Stimulated activated CD4-positive, alpha-beta T cell treated with anti-CD3 and anti-CD28 coated beads, Interleukin-15, amount 100 ng/mL, for 24 hours (primary cell): Measurements from ENCODE around the gene CNTN5.

Experiments used
- DNase-seq: peaks from one replicate; pipeline ENCODE4 v3.0.0-alpha.2; 2020

The CNTN5 gene

DNA sequence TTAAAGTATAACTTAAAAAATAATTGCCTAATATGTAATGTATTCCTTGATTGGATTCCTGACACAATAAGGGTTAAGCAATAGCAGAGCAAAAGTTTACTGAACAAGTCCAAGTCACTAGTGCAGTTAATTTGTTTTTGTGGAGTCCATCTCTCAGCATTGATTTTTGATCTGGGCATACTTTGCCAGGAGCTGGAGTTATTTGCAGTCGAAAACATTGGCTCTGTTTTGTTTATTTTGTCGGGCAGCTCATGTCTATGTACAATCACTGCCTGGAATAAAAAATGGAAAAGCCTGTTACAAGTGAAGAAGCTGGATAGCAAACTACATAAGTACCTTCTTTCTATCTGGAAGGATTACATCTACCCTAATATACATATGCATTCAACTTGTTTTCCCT, 625.2 kb downstream of the CNTN5 start:
- no peak for DNase-seq

DNA sequence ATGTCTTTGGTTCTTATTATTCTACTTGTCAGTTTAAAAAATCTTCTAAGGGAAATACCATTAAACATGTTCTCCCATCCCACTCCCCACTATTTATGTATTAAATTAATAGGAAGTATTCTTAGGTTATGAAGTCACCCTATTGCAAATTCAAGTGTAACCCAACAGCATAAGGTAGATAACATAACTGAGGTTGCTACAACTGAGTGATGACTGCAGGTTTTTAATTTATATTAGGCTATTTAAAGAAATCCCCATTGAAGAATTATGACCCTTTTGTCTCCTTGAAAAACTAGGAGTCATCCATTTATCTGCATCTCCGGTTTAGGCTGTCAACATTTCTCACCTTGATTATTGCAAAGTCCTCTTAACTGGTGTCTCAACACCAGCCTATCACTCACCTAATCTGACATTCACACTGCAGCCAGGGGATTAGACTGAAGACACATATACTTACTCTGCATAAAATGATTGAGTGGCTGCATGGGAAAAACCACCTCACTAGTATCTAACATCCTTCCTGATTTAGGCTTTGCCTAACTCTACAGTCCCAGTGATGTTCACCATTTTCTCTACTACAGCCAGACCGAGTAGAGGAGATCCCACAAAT, 649.4 kb downstream of the CNTN5 start:
- DNase-seq, result no peak

DNA sequence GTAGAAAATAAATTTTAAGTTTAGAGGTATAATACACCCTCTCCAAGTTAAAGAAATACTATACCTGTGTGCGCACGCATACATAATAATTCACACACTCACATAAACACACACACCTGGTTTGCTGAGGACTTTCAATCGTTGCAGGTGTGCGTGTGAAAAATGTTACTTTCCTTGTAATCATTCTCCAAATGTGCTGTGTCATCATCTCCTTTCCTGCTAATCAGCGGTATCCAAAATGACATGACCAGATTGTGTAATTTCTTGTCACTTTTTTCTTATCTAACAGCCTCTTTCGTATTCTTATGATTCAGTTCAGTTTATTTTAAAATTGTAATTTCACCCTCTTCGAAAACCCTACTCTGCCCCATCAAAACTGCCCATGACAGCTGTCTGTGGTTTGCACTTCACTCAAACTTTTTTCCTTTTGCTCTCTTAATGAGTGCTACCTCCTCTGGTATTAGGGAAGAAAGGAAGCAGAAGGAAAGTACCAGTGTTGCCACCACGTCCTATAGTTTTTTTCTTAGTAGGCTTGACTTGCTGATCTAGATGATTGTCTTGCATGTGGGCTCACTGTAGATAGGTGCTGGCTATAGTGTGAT, 651.2 kb downstream of the CNTN5 start:
- no peak for DNase-seq

DNA sequence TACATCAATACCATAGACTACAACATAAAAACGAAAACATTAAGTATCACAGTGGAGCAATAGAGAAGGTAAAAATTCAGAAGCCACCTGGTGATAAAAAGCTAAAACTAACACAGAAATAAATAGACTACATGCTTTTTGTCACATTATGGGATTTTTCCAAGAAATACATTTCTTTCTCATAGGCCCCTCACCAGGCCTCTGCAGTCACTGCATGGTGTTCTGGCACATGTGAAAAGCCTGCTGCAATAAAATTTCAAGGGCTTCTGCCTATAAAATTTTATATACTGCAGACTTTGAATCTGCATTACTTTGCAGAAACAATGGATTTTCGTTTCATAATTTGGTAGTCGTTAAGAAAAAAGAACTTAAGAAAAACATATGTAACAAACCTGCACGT, 655.5 kb downstream of the CNTN5 start:
- no peak for DNase-seq

DNA sequence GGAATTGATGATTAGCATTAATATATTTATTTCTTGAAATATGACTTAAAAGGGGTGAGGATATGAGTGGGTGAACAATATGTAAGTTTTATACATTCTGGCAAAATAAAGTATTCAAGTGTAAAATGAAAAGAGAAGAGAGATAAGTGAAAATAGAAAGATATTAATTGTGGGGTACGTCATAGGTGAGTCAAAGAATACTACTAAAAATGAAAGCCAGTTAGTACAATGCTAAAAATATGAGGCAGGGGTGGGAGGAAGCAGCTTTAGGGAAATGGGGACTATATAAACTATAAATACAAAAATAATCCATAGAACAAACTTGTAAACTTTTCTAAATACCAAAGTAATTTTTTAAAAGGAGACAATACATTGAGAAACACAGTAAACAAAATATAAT, 661.4 kb downstream of the CNTN5 start:
- DNase-seq, result no peak

DNA sequence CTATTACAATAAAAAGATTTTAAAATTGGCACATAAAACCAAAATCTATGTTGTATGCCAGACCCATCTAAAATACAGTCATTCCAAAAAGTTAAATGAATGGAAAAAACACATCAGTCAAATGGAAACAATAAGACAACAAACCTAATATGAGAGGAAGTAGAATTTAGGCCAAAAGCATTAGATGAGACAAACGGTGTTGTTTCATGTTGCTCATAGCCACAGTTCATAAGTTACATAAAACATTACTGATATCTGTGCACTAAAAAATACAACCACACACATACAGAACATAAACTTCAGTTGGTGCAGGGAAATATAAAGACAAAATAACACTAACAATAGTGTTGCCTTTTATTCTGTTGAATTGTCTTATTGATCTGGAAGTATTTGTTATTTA, 661.9 kb downstream of the CNTN5 start:
- DNase-seq, result no peak

DNA sequence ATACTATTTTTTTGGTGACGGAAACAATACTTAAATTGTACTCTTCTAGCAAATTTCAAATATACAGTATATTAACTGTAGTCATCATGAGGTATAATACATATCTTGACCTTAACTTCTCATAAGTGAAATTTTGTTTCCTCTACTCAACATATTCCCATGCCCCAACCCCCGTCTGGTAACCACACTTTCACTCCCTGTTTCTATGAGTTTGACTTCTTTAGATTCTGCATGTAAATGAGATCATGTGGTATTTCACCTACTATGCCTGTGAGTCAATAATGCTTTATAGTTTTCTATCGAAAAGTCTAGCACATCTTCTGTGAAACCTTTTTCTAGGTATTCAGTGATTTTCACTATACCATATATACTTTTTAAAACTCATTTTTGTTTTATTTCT, 663.2 kb downstream of the CNTN5 start:
- DNase-seq, result no peak

DNA sequence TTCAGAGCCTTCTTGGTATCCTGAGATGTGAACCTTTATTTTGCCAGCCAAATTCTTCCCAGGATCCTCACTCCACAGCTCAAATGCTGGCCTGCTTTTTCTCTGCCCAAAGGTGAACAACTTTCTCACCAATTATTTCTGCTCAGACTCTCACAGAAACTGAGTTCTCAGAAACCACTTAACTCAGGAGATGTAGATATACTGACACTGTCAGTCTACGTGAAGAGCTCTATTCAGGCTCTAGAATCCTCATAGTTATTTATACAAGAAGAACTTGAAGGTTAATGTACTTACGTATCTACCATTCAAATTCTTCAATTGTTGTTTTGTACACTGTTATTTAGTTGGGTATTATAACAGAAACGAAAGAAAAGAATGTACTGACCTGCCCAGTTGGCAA, 666.1 kb downstream of the CNTN5 start:
- DNase-seq, result no peak

DNA sequence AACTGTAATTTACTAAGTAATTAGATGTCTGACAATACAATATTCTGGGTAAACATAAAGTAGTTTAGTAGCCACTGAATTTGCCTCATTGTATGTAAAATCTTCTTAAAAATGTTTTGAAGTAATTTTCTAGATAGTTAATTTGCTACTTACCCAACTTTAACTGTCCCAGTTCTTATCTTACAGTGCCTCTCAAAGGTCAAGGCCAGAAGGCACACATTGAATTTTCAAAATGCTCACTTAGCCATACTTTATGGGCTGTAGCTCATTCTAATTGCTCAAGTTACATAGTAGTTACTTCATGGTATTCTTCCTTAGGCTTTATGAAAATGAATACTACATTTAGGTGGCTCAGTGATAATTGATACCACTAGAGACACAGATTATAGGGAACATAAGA, 666.6 kb downstream of the CNTN5 start:
- no peak for DNase-seq

DNA sequence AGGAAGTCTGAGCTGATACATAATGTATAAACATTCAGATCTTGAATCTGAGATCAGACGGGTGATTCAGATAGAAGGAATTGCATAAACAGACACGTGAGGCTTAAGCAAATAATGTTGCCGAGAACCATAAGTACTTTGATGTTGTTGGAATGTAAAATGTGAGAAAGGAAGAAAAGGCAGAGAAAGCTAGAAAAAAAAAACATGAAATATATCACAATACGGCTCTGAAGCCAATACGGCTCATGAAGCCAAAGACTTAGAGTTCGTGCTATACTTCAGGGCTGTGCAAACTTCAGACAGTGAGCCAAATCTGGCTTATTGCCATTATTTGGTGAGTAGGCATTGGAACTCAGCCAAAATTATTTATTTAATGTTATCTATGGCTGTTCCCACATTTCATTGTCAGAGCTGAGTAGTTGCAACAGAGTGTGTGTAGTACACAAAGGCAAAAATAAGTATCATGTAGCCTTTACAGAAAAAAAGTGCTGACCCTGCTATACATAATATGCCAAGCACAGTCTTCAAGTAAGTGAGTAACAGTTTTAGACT, 673.3 kb downstream of the CNTN5 start:
- DNase-seq, result no peak

DNA sequence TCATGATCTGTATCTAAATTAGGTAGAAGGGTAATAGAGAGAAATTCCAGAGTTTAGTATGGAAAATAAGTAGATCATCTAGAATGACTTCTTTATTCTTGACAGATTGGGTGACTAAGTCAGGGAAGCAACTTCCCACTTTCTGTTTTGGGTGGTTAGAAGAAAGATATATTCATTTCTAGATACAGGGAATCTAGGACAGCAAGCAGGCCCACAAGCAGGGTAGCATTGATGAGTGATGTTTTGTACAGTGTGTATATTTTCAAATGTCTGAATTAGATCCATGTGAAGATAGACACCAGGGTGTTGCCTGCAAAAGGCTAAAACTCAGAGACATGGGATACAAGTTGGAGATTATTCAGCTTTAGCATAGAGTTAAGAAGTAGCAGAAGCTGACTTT, 674.4 kb downstream of the CNTN5 start:
- no peak for DNase-seq

DNA sequence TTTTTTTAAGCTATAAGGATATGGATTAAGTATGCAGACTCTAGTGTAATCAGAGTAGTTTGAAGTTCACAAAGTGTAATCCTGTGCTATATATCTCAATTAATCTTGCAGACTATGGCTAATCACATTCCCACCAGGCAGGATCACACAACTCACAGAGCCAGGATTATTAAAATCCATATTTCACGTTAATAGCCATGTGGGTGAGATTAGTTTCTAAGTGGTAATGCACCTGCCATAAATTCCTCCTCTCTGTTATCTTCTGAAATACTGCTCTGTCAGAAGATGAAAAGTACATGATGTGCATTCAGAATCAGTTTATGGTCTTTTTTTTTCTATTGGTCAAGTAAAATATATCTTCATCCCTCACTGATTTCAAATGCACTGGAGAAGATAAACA, 686.1 kb downstream of the CNTN5 start:
- DNase-seq, result no peak

DNA sequence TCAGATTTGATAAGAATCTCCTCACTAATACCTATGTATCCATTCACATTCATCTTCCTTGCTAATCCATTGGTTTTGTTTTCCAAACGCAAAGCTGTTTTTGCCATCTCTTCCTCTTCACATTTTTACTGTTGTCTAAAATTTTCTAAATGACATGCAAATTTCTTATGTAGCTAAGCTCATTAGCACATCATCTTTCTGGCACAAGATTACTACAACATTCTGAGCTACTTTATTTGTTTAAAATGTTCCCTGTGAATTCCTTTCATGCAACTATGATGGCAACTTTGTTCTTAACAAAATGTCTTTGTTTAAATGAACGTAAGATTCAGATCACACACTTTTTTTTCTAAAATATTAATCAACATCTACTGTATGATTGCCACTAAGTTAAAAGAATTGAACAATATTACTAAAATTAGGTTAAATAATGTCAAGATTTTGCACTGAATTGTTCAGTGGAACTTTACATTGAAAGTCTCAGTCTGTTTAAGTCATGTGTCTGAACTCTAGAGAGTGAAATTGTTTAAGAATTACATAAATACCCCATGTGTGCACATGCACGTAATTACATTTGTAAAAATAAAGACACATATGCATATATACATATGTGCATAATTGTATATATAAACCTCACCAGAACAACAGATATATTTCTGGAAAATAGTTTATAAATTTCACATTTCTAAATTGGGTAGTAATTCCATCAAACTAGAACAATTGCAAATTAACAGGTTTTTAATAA, 688.4 kb downstream of the CNTN5 start:
- DNase-seq, result no peak

DNA sequence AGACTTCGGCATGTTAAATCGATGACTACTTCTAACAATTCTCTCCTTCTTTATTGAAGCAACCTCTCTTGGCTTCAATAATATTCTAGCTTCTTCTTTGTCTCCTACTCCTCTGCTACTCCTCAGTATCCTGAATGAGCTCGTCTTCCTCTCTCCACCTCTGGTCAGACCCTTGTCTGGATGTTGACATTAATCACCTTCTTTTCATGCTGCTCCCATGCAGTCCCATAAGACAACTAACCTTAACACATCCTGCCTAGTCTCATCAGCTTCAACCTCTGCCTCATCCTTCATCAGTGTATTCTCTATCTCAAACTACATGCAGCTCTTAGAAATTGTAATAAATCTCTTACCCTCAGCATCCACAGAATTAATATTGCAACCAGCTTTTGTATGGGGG, 695.6 kb downstream of the CNTN5 start:
- no peak for DNase-seq

DNA sequence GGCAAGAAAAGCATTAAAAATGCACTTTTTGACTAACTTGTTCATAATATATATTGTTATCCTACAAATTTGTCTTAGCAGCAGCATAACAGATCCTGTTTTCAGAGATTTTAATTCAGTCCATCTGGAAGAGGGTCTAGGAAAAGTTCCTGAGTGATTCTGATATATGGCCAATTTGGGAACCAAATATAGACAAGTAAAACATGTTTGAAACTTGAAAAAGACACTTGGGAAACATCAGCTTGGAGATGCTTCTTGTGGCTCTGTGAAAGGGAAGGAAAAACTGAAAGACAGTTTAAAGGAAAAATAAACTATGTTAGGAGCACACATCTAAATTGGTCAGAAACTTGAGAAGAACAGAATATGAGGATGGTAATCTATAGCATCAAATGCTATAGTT, 697.5 kb downstream of the CNTN5 start:
- DNase-seq, result no peak

DNA sequence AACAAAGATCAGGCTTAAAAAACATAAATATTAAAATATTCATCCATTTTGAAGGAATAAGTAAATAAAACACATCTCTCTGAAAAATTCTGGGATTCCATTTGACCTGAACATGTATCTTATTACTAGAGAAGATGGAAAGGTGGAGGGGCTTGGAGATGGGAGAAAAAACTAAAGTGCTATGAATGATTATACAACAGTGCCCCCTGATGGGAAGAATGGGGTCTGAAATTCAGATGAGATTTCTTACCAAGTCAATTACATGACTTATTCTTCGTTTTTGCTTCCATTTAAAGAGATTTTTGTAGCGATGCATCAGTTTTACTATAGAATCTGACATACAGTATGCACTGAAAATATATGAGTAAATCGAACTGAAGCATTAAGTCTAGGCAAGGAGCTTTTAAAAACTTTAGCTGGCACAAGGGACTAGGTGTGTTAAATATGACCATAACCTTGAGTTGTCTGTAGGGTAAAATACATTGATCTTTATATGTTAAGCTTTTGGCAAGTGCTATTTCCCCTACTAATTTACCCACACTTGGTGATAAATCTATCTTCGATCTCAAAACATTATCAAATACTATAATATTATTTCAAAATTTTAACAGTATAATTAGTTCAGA, 718.8 kb downstream of the CNTN5 start:
- DNase-seq, result no peak

DNA sequence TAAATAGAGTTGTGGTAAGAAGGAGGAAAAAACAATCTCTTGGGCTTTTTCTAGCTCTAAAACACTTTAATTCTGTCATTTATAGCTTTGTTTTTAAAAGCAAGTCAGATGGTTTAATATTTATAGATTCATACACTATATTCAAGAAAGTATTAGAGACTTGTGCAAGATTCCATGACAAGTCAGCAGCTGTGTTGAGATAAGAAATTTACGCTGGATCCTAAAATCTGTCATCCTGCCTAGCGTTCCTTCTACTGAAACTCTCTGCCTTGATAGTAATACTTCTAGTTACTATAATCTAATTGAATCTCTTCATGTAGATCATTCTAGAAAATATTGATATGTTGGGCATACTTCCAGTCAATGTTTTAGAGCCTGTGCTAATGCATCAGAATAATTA, 721.8 kb downstream of the CNTN5 start:
- no peak for DNase-seq

DNA sequence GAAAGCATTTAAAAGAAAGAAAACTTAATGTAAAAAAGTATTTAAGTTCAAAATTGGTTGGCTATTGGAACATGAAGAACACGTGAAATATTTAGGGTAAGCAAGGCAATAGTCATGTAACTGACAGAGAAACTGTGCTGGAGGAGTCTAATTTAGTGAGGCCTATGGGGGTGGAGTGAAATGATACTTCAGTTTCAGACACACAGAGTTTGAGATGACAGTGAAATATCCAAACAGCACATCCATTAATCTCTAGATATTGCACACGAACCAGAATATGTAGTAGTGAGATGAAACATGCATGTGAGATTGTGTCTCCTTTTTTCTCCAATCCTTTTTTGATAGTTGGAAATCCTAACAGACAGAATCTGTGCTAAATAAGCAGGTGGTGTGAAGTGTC, 739.0 kb downstream of the CNTN5 start:
- no peak for DNase-seq

DNA sequence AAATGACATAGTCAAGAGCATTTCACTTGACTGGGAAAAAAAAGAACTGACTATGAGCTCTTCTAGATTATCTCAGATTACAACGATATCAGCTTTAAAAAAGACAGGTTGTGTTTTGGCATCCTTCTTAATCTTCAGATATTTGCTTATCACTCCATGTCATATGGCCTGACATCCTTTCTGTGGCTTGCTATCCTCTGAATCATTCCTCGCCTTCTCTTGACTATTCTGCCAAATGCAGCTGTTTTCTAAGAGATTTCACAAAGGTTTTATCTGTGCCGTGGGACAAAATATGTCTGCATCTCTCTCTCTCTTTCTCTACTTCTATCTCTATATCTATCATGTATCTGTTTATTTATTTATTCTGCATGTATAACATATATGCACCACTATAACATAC, 746.1 kb downstream of the CNTN5 start:
- no peak for DNase-seq

DNA sequence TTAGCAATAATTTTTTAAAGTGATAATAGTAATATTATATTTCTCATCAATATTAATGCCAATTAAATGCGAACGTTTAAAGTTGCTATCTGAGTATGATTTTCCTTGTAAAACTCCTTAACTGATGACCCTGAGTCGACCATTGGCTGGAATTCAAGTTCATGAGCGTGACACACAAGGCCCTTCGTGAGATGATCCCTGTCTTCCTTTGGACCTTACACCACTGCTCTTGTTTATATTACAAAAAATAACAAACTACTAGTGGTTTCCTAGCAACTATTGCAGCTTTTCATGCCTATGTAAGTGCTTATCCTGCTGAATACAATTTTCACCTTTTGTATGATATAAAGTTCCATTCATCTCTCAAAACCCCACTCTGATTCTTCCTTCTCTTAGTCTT, 752.9 kb downstream of the CNTN5 start:
- DNase-seq, result no peak

DNA sequence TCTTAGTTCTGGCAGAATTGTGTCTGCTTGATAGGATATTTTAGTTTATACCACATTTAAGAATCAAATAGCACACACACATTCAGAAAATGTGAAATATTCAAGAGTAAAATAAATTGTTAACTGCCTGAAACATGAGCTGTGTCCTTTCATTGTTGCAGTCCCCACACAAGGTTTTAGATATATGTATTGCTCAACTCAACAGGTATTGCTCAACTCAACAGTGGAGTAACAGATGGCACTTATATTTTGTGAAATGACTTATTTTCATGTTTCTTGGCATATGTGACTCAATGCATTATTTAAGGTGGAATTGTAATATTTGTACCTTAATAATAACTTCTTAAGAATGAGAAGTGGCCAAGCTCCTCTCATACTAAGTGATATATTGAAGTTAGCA, 760.3 kb downstream of the CNTN5 start:
- DNase-seq, result no peak

DNA sequence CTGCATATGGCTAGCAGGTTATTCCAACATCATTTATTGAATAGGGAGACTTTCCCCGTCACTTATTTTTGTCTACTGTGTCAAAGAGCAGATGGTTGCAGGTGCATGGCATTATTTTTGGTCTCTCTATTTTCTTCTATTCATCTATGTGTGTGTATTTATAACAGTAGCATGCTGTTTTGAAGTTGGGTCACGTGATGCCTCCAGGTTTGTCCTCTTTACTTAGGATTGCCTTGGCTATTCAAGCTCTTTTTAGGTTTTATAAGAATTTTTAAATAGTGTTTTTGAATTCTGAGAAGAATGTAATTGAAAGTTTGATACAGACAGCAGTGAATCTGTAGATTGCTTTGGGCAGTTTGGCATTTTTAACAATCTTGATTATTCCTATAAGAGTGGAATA, 770.6 kb downstream of the CNTN5 start:
- no peak for DNase-seq

DNA sequence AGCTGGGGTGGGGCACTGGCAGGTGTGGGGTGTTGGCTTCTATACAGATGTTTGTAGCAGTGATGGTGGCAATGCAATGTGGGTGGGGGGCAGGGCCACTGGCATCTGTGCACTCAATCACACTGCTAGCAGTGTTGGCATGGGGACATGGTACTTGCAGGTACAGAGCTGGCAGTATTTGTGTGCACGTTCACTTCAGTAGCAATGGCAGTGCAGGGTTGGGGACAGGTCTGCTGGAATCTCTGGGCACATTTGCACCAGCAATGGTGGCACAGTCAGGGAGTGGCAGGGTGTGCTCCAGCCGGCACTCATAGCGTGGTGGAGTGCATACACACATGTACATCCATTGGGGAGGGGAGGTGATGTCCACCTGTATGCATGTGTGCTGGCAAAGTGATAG, 775.2 kb downstream of the CNTN5 start:
- DNase-seq, result no peak

DNA sequence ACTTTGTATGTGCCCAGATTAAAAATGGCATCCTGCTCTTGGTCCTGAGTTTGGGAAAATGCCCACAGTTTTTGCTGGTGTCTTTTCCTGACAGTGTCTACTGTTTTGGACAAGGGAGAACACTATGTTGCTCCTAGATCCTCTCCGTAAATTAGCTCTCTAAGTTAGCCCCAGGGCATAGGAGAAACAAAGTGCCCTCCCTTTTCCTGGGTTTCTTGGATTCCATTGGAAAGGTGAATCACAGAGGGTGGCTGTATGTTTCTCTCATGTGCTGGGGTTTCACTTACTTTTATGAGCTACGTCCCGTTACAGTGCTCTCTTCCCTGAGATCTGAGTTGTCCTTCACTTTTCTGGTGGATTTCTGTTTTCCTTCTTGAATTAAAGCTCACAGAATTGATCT, 782.8 kb downstream of the CNTN5 start:
- DNase-seq, result no peak
